HEK293 (cell line): ENCODE data around the gene EXT2.

Experiments used
- CTCF ChIA-PET: fragments of 350-600 bp; formaldehyde crosslinking; extraction: SDS; loops from one replicate; lab custom pipeline; 2021; ENCODE audit warnings: antibody characterized with exemption; lab: Yijun Ruan, JAX
- POLR2A ChIA-PET: fragments of 300-600 bp; formaldehyde crosslinking; extraction: SDS; loops from one replicate; lab custom pipeline; 2020; ENCODE audit warnings: antibody characterized with exemption, inconsistent platforms; lab: Yijun Ruan, JAX
- H3K27ac ChIP-seq: fragments of 200-500 bp; sonication (Bioruptor generic); 2 replicates; pipeline ENCODE4 v1.5.1; 2014; ENCODE audit warnings: low read depth, low read length, control low read depth, inconsistent platforms; ENCODE audit errors: extremely low read depth
- H3K36me3 ChIP-seq, 2 experiments: fragments of 200-500 bp in 1 of 2; sonication (Bioruptor generic) in 1 of 2; 1 replicate in 1 of 2; 2 replicates in 1 of 2; pipeline ENCODE4 v1.5.1; 2014 to 2017; ENCODE audit warnings: inconsistent platforms in 2 of 2, low read length in 2 of 2; ENCODE audit not compliant: control insufficient read depth in 2 of 2, insufficient read depth in 1 of 2
- H3K4me1 ChIP-seq: fragments of 200-500 bp; sonication (Bioruptor generic); 2 replicates; pipeline ENCODE4 v1.5.1; 2014; ENCODE audit warnings: mild to moderate bottlenecking, low read length, inconsistent platforms; ENCODE audit not compliant: control insufficient read depth, insufficient read depth
- H3K4me3 ChIP-seq: 2 replicates; pipeline ENCODE4 v1.5.1; 2011; ENCODE audit warnings: low read depth, mild to moderate bottlenecking, control low read depth, low read length, moderate library complexity
- H3K9me3 ChIP-seq: fragments of 200-500 bp; sonication (Bioruptor generic); 2 replicates; pipeline ENCODE4 v1.5.1; 2014; ENCODE audit warnings: low read depth, low read length, inconsistent platforms; ENCODE audit not compliant: control insufficient read depth, insufficient read depth
- INSM2 ChIP-seq: fragments of 450-650 bp; formaldehyde crosslinking; IDR thresholded peaks from 2 replicates; pipeline ENCODE4 v1.5.1; 2016; ENCODE audit warnings: missing biosample characterization, missing genetic modification characterization
- KLF1 ChIP-seq: fragments of 450-650 bp; formaldehyde crosslinking; IDR thresholded peaks from 2 replicates; pipeline ENCODE4 v1.5.1; 2016; ENCODE audit warnings: missing biosample characterization, missing genetic modification characterization
- KLF8 ChIP-seq: fragments of 450-650 bp; formaldehyde crosslinking; IDR thresholded peaks from 2 replicates; pipeline ENCODE4 v1.5.1; 2016; ENCODE audit warnings: missing biosample characterization, missing genetic modification characterization
- MYNN ChIP-seq: fragments of 450-650 bp; formaldehyde crosslinking; IDR thresholded peaks from 2 replicates; pipeline ENCODE4 v1.5.1; 2016; ENCODE audit warnings: missing biosample characterization, missing genetic modification characterization, borderline replicate concordance
- PRDM2 ChIP-seq: fragments of 450-650 bp; formaldehyde crosslinking; IDR thresholded peaks from 2 replicates; pipeline ENCODE4 v1.5.1; 2016; ENCODE audit warnings: missing biosample characterization, missing genetic modification characterization, borderline replicate concordance
- ZBTB8A ChIP-seq: fragments of 450-650 bp; formaldehyde crosslinking; IDR thresholded peaks from 2 replicates; pipeline ENCODE4 v1.5.1; 2016; ENCODE audit warnings: missing biosample characterization, missing genetic modification characterization
- ZNF19 ChIP-seq: fragments of 450-650 bp; formaldehyde crosslinking; IDR thresholded peaks from 2 replicates; pipeline ENCODE4; 2016; ENCODE audit warnings: missing biosample characterization, missing genetic modification characterization, low read depth
- ZNF2 ChIP-seq: fragments of 450-650 bp; formaldehyde crosslinking; IDR thresholded peaks from 2 replicates; pipeline ENCODE4 v1.5.1; 2016; ENCODE audit warnings: missing biosample characterization, missing genetic modification characterization
- ZNF292 ChIP-seq: fragments of 450-650 bp; formaldehyde crosslinking; IDR thresholded peaks from 2 replicates; pipeline ENCODE4 v1.5.1; 2016; ENCODE audit warnings: low read depth, missing biosample characterization, missing genetic modification characterization, borderline replicate concordance
- ZNF558 ChIP-seq: fragments of 450-650 bp; formaldehyde crosslinking; IDR thresholded peaks from 2 replicates; pipeline ENCODE4 v1.5.1; 2016; ENCODE audit warnings: missing biosample characterization, missing genetic modification characterization
- ZNF560 ChIP-seq: fragments of 450-650 bp; formaldehyde crosslinking; IDR thresholded peaks from 2 replicates; pipeline ENCODE4 v1.5.1; 2017; ENCODE audit warnings: missing biosample characterization, missing genetic modification characterization, borderline replicate concordance
- ZNF585B ChIP-seq: fragments of 450-650 bp; formaldehyde crosslinking; IDR thresholded peaks from 2 replicates; pipeline ENCODE4 v1.5.1; 2016; ENCODE audit warnings: missing biosample characterization, missing genetic modification characterization
- ZNF610 ChIP-seq: fragments of 450-650 bp; formaldehyde crosslinking; IDR thresholded peaks from 2 replicates; pipeline ENCODE4 v1.5.1; 2016; ENCODE audit warnings: missing biosample characterization, missing genetic modification characterization, borderline replicate concordance

Gene EXT2

GRCh38 chr11:44179173-44179572 lies 83.7 kb downstream of the EXT2 start:
- Histone ChIP-seq H3K4me3 (no peak overlapping the region), H3K9me3 (no peaks in the 10 kb centered on the region), H3K36me3 (no peaks in the 10 kb centered on the region), H3K4me1 (no peaks in the 10 kb centered on the region), H3K27ac (no peak overlapping the region)
- POLR2A ChIA-PET: no interaction called here
- peak; percentile 99 for TF ChIP-seq ZNF2
- TF ChIP-seq MYNN: no peak
- TF ChIP-seq ZNF292 (tag by site-specific recombination): no peak
- no peak for TF ChIP-seq INSM2 (tag by site-specific recombination)
- CTCF ChIA-PET: interaction anchor here (0.5 to 1.3 kb wide), 8 partner anchors 11 to 319 kb away, joined by 3 to 5 read pairs (median 3); partner anchors contain the start of gene EXT2

GRCh38 chr11:44180107-44180506 lies 84.6 kb downstream of the EXT2 start:
- Histone ChIP-seq H3K27ac (no peak overlapping the region), H3K4me1 (no peaks in the 10 kb centered on the region), H3K36me3 (no peaks in the 10 kb centered on the region), H3K9me3 (no peaks in the 10 kb centered on the region), H3K4me3 (no peak overlapping the region)
- ChIA-PET POLR2A (no interaction called here), CTCF (interaction anchor here (0.6 to 1.3 kb wide), 4 partner anchors 10 to 1070 kb away, joined by 3 to 5 read pairs (median 3); partner anchors contain the start of gene EXT2)
- TF ChIP-seq ZNF610: no peak
- TF ChIP-seq KLF1 (tag by site-specific recombination): no peak
- no peak for TF ChIP-seq KLF8 (tag by site-specific recombination)
- no peak for TF ChIP-seq ZNF19 (tag by site-specific recombination)
- no peak for TF ChIP-seq ZNF585B

- Histone ChIP-seq H3K9me3 (no peaks in the 10 kb centered on the region), H3K36me3 (peaks cover 0 to 12% of the 10 kb centered on the region in 2 experiments; a peak in 1 of 3 replicates), H3K27ac (no peak overlapping the region), H3K4me1 (no peaks in the 10 kb centered on the region), H3K4me3 (no peak overlapping the region)
- TF ChIP-seq ZNF558 (tag by site-specific recombination) (no peak), PRDM2 (no peak), ZNF19 (tag by site-specific recombination) (no peak), ZBTB8A (tag by site-specific recombination) (no peak), ZNF560 (tag by site-specific recombination) (no peak)
- POLR2A ChIA-PET: no interaction called here
- CTCF ChIA-PET: interaction anchor here (0.7 to 1.2 kb wide), 2 partner anchors 13 to 90 kb away, joined by 3 read pairs; partner anchors contain the start of gene EXT2
Measured at GRCh38 chr11:44185522-44185921, 90.0 kb downstream of the EXT2 start.
